ENCODE measurements around the gene SLC22A17. TPM values are rescaled to one million over a fixed set of nuclear protein-coding genes. Genes with fewer than 3 reads are reported as not detected.

Gene SLC22A17
- total and polyA plus RNA-seq, 2 of the 13 experiments (the other 11 are each of a cell fraction or from before 2014, with no cell fraction given): 0.95 to 1.1 TPM

DNA sequence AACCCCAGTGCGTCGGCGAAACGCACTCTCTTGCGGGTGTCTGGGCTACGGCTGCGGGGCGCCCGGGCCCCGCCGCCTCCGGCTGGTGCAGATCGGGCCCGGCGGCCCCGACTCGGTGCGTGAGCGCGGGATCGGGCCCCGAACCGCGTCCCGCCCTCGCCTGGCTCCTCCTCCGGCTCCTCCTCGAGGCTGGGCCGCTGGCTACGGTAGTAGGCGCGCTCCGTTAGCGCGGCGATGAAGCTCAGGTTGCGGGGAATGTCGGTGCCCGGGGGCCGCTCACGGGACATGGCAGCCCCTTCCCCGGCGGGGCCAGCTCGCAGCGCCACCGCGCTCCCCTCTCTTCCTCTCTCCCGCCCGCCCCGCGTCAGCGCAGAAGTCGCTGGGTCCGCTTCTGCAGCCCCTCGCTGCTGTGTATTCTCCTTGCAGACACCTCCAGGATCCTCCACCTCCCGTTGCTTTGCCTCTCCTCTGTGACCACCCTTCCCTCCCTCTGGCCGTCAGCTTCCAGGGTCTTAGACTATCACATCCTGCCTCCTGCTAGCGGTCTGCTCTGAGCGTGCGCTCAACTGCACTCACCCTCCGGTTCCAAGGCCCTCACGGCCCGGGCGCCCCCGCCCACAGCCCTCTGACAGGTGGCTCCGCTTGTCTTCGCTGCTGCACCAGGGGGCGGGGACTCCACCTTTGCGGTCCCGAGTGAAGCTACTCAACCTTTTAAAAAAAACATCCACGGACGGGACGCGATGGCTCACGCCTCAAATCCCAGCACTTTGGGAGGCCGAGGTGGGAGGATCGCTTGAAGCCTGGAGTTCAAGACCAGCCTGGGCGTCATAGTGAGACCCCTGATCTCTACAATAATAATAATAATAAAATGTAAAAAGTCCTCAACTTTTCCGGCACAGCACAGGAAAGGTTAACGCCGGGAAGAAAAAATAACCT is 50.1 kb downstream of the SLC22A17 start, which contains the start of gene PPP1R3E (continued):
- TF ChIP-seq, protein P1, sequence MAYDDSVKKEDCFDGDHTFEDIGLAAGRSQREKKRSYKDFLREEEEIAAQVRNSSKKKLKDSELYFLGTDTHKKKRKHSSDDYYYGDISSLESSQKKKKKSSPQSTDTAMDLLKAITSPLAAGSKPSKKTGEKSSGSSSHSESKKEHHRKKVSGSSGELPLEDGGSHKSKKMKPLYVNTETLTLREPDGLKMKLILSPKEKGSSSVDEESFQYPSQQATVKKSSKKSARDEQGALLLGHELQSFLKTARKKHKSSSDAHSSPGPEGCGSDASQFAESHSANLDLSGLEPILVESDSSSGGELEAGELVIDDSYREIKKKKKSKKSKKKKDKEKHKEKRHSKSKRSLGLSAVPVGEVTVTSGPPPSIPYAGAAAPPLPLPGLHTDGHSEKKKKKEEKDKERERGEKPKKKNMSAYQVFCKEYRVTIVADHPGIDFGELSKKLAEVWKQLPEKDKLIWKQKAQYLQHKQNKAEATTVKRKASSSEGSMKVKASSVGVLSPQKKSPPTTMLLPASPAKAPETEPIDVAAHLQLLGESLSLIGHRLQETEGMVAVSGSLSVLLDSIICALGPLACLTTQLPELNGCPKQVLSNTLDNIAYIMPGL (CRISPR knock-in tag; IDR thresholded peaks at IDR 0.05; ENCODE audit: borderline replicate concordance in 1 of 2, low read depth in 1 of 2): peak; percentile 88 to 90
- peak; percentile 29 for TF ChIP-seq ZFP90 (CRISPR knock-in tag; IDR thresholded peaks at IDR 0.05; ENCODE audit: borderline replicate concordance)
- peak; percentile 67 for TF ChIP-seq ZNF550 (CRISPR knock-in tag; IDR thresholded peaks at IDR 0.05; ENCODE audit: borderline replicate concordance)
- TF ChIP-seq CHD4 (IDR thresholded peaks at IDR 0.05; ENCODE audit: borderline replicate concordance, low read length): peak; percentile 77
- no peak for TF ChIP-seq FOXA1 (IDR thresholded peaks at IDR 0.05)
- TF ChIP-seq FOXA1 (CRISPR knock-in tag; IDR thresholded peaks at IDR 0.05): no peak
- TF ChIP-seq SCMH1 (CRISPR knock-in tag; IDR thresholded peaks at IDR 0.05; ENCODE audit: borderline replicate concordance): no peak
- TF ChIP-seq JDP2 (CRISPR knock-in tag; IDR thresholded peaks at IDR 0.05; ENCODE audit: borderline replicate concordance): no peak
- no peak for TF ChIP-seq ZNF816 (CRISPR knock-in tag; IDR thresholded peaks at IDR 0.05; ENCODE audit: borderline replicate concordance)
- TF ChIP-seq, protein P2, sequence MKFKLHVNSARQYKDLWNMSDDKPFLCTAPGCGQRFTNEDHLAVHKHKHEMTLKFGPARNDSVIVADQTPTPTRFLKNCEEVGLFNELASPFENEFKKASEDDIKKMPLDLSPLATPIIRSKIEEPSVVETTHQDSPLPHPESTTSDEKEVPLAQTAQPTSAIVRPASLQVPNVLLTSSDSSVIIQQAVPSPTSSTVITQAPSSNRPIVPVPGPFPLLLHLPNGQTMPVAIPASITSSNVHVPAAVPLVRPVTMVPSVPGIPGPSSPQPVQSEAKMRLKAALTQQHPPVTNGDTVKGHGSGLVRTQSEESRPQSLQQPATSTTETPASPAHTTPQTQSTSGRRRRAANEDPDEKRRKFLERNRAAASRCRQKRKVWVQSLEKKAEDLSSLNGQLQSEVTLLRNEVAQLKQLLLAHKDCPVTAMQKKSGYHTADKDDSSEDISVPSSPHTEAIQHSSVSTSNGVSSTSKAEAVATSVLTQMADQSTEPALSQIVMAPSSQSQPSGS (CRISPR knock-in tag; IDR thresholded peaks at IDR 0.05): peak; percentile 76
- TF ChIP-seq ZNF468 (CRISPR knock-in tag; IDR thresholded peaks at IDR 0.05): peak; percentile 13
- 0 out of 2 replicates have a peak, but pooled peaks have one; percentile 87 for TF ChIP-seq NFIB (CRISPR knock-in tag; IDR thresholded peaks at IDR 0.05; ENCODE audit: borderline replicate concordance)
- TF ChIP-seq TBP (CRISPR knock-in tag; IDR thresholded peaks at IDR 0.05): no peak
- TF ChIP-seq, protein P3, sequence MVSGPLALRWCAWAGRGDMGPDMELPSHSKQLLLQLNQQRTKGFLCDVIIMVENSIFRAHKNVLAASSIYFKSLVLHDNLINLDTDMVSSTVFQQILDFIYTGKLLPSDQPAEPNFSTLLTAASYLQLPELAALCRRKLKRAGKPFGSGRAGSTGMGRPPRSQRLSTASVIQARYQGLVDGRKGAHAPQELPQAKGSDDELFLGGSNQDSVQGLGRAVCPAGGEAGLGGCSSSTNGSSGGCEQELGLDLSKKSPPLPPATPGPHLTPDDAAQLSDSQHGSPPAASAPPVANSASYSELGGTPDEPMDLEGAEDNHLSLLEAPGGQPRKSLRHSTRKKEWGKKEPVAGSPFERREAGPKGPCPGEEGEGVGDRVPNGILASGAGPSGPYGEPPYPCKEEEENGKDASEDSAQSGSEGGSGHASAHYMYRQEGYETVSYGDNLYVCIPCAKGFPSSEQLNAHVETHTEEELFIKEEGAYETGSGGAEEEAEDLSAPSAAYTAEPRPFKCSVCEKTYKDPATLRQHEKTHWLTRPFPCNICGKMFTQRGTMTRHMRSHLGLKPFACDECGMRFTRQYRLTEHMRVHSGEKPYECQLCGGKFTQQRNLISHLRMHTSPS (CRISPR knock-in tag; IDR thresholded peaks at IDR 0.05; ENCODE audit: low read depth): no peak
- peak; percentile 61; the same call in 1 of the 2 replicates for TF ChIP-seq KDM2A (CRISPR knock-in tag; IDR thresholded peaks at IDR 0.05; ENCODE audit: borderline replicate concordance, low read depth)
- TF ChIP-seq, protein P4, sequence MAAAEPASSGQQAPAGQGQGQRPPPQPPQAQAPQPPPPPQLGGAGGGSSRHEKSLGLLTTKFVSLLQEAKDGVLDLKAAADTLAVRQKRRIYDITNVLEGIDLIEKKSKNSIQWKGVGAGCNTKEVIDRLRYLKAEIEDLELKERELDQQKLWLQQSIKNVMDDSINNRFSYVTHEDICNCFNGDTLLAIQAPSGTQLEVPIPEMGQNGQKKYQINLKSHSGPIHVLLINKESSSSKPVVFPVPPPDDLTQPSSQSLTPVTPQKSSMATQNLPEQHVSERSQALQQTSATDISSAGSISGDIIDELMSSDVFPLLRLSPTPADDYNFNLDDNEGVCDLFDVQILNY (CRISPR knock-in tag; conservative IDR thresholded peaks at IDR 0.05): peak; percentile 28; the same call in 1 of the 2 replicates
- peak; percentile 94 for TF ChIP-seq STAT5B (CRISPR knock-in tag; IDR thresholded peaks at IDR 0.05)
- TF ChIP-seq, protein P5, sequence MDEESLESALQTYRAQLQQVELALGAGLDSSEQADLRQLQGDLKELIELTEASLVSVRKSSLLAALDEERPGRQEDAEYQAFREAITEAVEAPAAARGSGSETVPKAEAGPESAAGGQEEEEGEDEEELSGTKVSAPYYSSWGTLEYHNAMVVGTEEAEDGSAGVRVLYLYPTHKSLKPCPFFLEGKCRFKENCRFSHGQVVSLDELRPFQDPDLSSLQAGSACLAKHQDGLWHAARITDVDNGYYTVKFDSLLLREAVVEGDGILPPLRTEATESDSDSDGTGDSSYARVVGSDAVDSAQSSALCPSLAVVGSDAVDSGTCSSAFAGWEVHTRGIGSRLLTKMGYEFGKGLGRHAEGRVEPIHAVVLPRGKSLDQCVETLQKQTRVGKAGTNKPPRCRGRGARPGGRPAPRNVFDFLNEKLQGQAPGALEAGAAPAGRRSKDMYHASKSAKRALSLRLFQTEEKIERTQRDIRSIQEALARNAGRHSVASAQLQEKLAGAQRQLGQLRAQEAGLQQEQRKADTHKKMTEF (CRISPR knock-in tag; IDR thresholded peaks at IDR 0.05): peak; percentile 72; the same call in 1 of the 2 replicates
- TF ChIP-seq, protein P6, sequence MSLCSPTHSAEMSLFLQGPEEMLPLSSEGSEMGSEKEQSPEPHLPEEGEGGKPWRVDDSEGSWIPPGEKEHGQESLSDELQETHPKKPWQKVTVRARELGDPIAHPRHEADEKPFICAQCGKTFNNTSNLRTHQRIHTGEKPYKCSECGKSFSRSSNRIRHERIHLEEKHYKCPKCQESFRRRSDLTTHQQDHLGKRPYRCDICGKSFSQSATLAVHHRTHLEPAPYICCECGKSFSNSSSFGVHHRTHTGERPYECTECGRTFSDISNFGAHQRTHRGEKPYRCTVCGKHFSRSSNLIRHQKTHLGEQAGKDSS (CRISPR knock-in tag; IDR thresholded peaks at IDR 0.05; ENCODE audit: borderline replicate concordance, low read depth): peak; percentile 60; the same call in 1 of the 2 replicates
